Stimulated activated CD4-positive, alpha-beta T cell treated with anti-CD3 and anti-CD28 coated beads, Interleukin-2, amount 100 ng/mL, for 24 hours (primary cell): ENCODE measurements around the gene ENTPD3.

Source experiments
- DNase-seq, 2 donors: peaks; one replicate each; pipeline ENCODE4 v3.0.0-alpha.2; 2020

Gene ENTPD3

DNA sequence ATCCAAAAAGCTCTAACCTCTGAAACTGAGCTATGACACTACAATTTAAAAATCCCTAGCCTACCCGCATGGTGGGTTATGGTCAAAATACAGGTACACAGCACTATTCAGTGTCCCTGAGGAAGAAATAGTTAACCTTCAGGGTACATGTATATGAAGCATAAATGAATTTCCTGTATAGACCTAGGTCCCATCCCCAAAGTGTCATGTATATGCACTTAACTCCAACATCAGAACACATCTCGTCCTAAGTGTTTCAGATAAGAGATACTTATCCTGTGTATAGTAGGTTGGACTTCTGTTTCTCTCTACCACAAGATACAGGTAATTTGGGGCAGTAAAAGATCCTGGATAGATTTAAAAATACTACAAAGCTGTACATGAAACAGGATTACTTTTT is 76.6 kb downstream of the ENTPD3 start:
- DNase-seq, result no peak

DNA sequence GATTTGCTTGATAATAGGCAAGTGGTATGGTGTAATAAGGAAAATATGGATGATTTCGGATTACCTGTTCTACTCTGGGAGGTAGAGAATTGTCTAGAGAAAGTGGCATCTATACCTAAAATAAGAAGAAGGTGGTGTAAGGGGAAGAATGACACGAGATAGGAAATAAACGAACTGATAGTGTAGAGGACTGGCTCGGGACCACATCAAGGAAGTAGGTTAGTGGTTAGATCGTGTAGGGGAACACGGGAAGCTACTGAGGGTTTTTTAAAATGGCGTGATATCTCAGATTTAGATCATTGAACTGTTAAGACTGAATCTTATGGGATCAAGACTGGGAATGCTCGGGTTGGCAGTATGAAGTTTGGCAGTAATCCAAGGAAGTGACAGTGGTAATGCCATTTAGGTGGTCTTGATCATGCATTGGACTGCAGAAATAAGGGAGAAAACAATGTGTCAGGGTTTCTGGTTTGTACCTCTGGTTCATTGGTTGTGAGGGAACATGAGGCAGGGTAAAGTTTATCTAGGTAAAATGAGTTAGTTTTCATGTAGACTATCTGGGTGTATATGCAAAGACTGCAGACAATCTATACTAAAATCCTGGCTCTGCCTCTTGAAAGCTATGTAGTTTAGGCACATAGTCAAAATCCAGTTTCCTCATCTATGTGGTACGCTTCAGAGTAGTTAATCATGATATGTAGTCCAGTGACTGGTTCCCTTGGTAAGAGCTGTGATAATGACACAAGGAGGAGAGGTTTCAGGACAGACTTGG is 77.5 kb downstream of the ENTPD3 start:
- DNase-seq, result no peak

DNA sequence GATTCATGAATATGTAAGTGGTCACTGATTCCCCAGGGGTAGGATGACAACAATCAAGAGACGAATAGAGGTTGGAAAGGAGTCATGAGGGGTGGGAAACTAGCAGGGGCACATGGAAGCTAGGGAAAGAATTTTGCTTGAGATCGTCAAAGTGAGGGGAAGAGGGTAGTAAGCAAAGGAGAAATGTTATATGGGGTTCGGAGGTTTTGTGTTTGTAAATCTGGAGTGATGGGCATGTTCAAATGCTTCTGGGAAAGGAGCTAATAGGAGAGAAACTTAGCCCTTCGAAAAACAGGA is 78.1 kb downstream of the ENTPD3 start:
- no peak for DNase-seq

DNA sequence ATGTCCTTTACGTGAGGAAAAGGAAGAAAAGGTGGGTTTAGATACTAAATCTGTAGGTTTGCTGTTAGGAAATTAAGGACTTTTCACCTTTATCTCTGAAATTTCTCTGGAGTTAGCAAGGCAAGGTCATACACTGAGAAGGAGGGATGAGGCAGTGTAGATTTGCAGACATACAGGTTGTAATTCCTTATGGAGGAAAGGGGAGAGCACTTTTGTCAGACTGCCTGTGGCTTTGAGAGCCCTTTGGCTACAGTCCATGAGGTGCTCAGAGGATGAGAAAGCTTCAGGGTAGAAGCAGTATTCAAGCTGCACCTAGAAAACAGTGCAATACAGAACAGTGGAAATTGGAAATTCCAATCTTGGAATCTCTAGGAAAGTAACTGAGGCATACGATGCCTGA is 78.5 kb downstream of the ENTPD3 start:
- DNase-seq, result no peak

DNA sequence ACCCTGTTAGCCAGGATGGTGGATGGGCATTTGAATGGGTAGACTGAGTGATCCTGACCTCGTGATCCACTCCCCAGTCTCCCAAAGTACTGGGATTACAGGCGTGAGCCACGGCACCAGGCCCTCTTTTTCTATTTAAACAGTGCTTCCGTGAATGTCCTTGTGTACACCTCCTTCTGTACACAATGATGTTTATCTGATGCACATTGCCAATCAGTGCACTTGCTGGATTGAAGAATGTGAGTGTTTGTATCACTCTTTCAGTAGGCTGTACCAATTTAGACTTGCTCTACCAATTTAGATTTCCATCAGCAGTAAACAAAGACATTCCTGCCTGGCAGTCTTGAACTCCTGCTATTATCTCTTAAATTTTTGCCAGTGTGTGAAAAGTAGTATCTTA is 81.0 kb downstream of the ENTPD3 start:
- no peak for DNase-seq

DNA sequence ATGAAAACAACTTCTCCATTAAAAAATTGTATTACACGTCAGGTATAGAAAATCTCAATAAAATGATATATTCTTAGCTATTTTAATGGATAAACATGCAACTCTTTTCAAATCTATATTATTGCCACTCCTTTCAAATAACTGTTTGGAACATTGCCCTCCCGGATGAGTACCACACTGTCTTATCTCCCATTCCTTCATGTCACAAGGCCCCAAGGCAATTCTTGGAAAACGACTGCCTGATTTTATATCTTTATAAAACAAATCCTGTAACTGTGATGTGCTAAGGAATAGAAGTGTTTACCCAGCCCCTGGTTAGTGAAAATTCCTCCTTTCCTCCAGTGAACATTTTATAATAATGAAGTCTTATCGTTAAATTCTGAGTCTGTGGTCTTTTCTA is 83.7 kb downstream of the ENTPD3 start:
- no peak for DNase-seq

DNA sequence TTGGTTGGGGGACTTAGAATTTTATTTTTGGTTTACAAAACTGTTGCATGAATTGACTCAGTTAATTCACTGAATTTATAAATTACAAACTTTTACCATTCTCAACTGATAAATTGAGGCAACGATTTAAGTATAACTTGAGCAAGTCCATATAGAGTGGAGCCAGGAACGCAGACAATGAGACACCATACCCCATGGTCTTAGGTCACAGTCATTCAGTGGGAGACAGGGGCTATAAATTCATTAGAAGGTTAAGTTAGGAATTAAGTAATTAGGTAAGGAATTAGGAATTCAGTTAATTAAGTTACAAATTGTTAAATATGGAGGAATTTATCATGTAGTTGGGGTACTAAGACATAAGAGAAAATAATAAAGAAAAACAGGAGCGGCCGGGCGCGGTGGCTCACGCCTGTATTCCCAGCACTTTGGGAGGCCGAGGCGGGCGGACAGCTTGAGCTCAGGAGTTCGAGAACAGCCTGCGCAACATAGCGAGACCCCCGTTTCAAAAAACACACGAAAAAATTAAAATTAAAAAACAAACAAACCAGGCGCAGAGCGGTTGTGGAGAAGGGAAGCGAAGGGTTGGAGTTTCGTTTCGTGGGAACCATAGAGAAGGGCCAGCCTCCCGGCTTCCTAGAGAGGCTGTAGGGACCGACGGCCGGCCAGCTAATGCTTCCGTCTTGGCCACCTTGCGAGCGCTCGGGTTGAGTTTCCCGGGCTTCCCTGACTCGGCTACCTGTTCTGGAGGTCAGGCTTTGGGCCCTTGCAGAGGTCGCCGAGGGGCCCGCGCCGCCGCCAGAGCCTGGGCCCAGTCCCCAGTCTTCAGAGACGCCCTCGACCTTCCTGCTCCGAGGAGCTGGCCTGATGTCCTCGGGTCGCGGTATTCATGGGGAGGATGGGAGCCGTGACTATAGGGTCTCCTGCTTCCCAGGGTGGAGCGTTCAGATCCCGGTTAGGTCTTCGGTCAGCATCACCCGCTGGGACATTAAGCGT is 89.8 kb downstream of the ENTPD3 start, which contains the start of gene ZNF619:
ZNF619 (plus strand) TSS at position 645 of the 993 bp plus-strand sequence. CDS start 858 bp downstream, outside the sequence.
- peak; percentile 56 to 61 for DNase-seq

DNA sequence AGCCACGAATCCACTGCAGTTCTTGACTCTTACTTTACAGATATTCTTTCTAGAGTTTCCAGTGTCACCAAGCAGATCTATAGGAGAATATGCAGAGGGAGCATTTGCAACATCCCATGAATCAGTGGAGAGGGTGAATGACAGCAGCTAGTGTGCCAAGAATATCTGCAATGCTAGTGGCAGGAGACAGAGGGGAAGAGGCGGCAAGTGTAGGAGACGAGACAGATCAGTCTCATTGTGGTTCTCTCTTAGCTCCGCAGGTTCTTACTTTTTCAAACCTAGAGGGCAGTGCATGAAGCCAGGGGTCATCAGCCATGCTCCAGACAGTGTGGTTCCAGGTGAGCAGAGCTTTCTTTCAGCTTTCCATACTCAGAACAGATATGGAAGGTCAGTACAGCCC is 90.7 kb downstream of the ENTPD3 start:
- DNase-seq, result no peak
